ENCODE results near the gene XPOT.

Gene XPOT

DNA sequence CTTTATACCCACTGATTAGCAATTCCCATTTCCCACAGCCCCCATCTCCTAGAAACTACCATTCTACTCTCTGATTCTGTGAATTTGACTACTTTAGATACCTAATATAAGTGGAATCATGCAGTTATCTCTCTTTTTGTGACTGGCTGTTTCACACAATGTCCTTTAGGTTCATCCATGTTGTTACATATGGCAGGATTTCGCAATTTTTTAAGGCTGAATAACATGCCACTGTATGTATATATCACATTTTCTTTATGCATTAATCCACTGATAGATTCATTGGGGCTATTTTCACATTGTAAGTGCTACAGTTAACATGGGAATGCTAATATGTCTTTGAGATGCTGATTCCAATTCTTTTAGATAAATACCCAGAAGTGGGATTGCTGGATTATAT is 35.9 kb downstream of the XPOT start:
- no peak for DNase-seq (ENCODE audit: extremely low spot score)
- TF ChIP-seq NFRKB (IDR thresholded peaks at IDR 0.05) (no peak), L3MBTL2 (conservative IDR thresholded peaks at IDR 0.05) (no peak), ELF4 (IDR thresholded peaks at IDR 0.05) (no peak), SUZ12 (IDR thresholded peaks at IDR 0.05) (no peak), FOXK2 (IDR thresholded peaks at IDR 0.05) (no peak), FOXA1 (IDR thresholded peaks at IDR 0.05) (no peak), SP1 (IDR thresholded peaks at IDR 0.05) (no peak)
- CTCF ChIA-PET, result no interaction called here
- POLR2A ChIA-PET, result interaction anchor here (0.6 kb wide), 1 partner anchor 36 kb away, joined by 3 read pairs; the partner anchor contains the start of gene XPOT

DNA sequence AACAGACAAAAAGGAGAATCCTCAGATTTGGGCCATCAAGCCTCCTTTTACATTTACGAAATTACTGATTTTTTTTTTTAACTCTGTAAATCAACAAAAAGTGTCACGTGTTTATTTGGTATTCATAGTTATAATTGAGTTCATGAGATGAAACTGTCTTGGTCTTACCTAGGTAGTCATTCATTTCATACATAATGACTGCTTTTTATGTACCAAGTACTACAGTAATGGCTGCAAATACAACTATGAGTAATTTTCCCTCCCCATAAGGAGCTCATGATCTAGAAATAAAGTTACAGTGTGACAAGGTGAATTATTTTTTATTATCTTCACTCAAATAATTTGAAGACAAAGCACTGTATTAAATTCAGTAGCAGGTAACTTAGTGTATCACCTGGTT is 41.3 kb downstream of the XPOT start:
- ChIA-PET CTCF (no interaction called here), POLR2A (no interaction called here)
- DNase-seq (ENCODE audit: extremely low spot score), result no peak
- TF ChIP-seq PKNOX1 (IDR thresholded peaks at IDR 0.05), result no peak
- no peak for TF ChIP-seq FOXK2 (IDR thresholded peaks at IDR 0.05)
- TF ChIP-seq ELF4 (IDR thresholded peaks at IDR 0.05), result no peak
- TF ChIP-seq L3MBTL2 (conservative IDR thresholded peaks at IDR 0.05), result no peak
- no peak for TF ChIP-seq SUZ12 (IDR thresholded peaks at IDR 0.05)
- TF ChIP-seq HDGF (IDR thresholded peaks at IDR 0.05; ENCODE audit: borderline replicate concordance), result no peak
- no peak for TF ChIP-seq ZNF384 (IDR thresholded peaks at IDR 0.05)

GRCh38 chr12:64446295-64446694 is 42.1 kb downstream of the XPOT start:
- ChIA-PET POLR2A (no interaction called here), CTCF (no interaction called here)
- DNase-seq (ENCODE audit: extremely low spot score), result no peak
- no peak for TF ChIP-seq FOXA1 (IDR thresholded peaks at IDR 0.05)
- no peak for TF ChIP-seq SUZ12 (IDR thresholded peaks at IDR 0.05)
- no peak for TF ChIP-seq SP1 (IDR thresholded peaks at IDR 0.05)
- no peak for TF ChIP-seq NFRKB (IDR thresholded peaks at IDR 0.05)
- no peak for TF ChIP-seq L3MBTL2 (conservative IDR thresholded peaks at IDR 0.05)
- no peak for TF ChIP-seq LEF1 (IDR thresholded peaks at IDR 0.05; ENCODE audit: borderline replicate concordance)
- TF ChIP-seq FOXK2 (IDR thresholded peaks at IDR 0.05), result no peak
- TF ChIP-seq CTBP1 (IDR thresholded peaks at IDR 0.05; ENCODE audit: borderline replicate concordance), result no peak
- no peak for TF ChIP-seq BHLHE40 (IDR thresholded peaks at IDR 0.05; ENCODE audit: borderline replicate concordance)

DNA sequence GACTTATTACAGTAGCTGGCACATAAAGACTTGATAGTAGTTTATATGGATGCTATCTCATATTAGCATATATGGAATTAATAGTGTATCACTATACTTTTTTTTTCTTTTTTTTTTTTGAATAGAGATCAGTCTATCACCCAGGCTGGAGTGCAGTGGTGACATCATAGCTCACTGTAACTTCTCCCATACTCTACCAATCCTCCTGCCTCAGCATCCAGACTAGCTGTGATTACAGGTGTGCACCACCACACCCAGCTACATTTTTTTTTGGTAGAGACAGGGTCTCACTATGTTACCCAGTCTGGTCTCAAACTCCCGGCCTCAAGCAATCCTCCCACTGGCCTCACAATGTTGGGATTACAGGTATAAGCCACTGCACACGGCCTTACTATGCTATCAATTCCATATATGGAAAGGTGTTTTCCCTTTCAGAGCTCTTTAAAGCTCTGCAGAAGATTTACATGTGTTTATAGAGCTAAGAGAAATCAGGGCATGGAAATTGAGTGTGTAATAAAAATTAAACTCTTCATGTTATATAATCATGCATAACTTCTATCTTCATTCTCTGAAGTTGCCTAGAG is 46.0 kb downstream of the XPOT start:
- TF ChIP-seq FOXK2 (IDR thresholded peaks at IDR 0.05) (no peak), ELF4 (IDR thresholded peaks at IDR 0.05) (no peak), BHLHE40 (IDR thresholded peaks at IDR 0.05; ENCODE audit: borderline replicate concordance) (no peak), SP1 (IDR thresholded peaks at IDR 0.05) (no peak), L3MBTL2 (conservative IDR thresholded peaks at IDR 0.05) (no peak), FOXM1 (IDR thresholded peaks at IDR 0.05; ENCODE audit: borderline replicate concordance) (no peak), CTBP1 (IDR thresholded peaks at IDR 0.05; ENCODE audit: borderline replicate concordance) (no peak), HDGF (IDR thresholded peaks at IDR 0.05; ENCODE audit: borderline replicate concordance) (no peak), NFRKB (IDR thresholded peaks at IDR 0.05) (no peak), FOXA1 (IDR thresholded peaks at IDR 0.05) (no peak), SUZ12 (IDR thresholded peaks at IDR 0.05) (no peak), ARNT (IDR thresholded peaks at IDR 0.05) (no peak), PKNOX1 (IDR thresholded peaks at IDR 0.05) (no peak), LEF1 (IDR thresholded peaks at IDR 0.05; ENCODE audit: borderline replicate concordance) (no peak)
- CTCF ChIA-PET, result no interaction called here
- POLR2A ChIA-PET, result interaction anchor here (1.7 kb wide), 1 partner anchor 46 kb away, joined by 5 read pairs; the partner anchor contains the start of gene XPOT

GRCh38 chr12:64450711-64451486 is 46.7 kb downstream of the XPOT start:
- POLR2A ChIA-PET, result interaction anchor here (0.8 to 1.7 kb wide), 3 partner anchors 14 to 238 kb away, joined by 3 to 5 read pairs (median 4); partner anchors contain the start of gene XPOT
- TF ChIP-seq NFRKB (IDR thresholded peaks at IDR 0.05) (no peak), L3MBTL2 (conservative IDR thresholded peaks at IDR 0.05) (no peak), SUZ12 (IDR thresholded peaks at IDR 0.05) (no peak), PKNOX1 (IDR thresholded peaks at IDR 0.05) (no peak), SP1 (IDR thresholded peaks at IDR 0.05) (no peak), ZNF384 (IDR thresholded peaks at IDR 0.05) (no peak), HDGF (IDR thresholded peaks at IDR 0.05; ENCODE audit: borderline replicate concordance) (no peak), BHLHE40 (IDR thresholded peaks at IDR 0.05; ENCODE audit: borderline replicate concordance) (no peak), FOXM1 (IDR thresholded peaks at IDR 0.05; ENCODE audit: borderline replicate concordance) (no peak), LEF1 (IDR thresholded peaks at IDR 0.05; ENCODE audit: borderline replicate concordance) (no peak), CTBP1 (IDR thresholded peaks at IDR 0.05; ENCODE audit: borderline replicate concordance) (no peak), FOXK2 (IDR thresholded peaks at IDR 0.05) (no peak), FOXA1 (IDR thresholded peaks at IDR 0.05) (no peak), ELF4 (IDR thresholded peaks at IDR 0.05) (no peak)
- DNase-seq (ENCODE audit: extremely low spot score), result peak; percentile 13
- CTCF ChIA-PET, result no interaction called here

More for the DNA sequence above, 46.0 kb downstream of the XPOT start:
- DNase-seq (ENCODE audit: extremely low spot score), result no peak

All from HEK293T (cell line).